Measurements from ENCODE around the gene CDH11.

DNA sequence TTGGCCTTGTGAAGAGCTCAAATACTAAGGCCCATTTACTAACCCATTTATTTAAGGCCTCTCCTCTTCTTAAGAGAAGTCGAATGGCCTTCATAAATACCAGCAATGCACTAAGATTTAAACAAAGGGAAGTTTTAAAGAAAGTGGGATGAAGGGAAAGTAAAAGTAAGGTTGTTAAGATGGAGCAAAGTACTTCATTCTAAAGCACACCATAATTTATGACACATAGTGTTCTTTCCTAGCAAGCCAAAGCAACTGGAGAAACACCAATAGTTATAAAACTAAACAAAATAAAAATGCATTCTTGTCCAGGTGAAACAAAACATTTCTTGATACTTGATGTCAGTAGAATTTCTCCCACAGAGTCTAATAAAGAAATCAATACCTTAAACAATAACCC lies 27.9 kb downstream of the CDH11 start:
- no peak for TF ChIP-seq CTCF (IDR thresholded peaks at IDR 0.05)
- TF ChIP-seq POLR2A (IDR thresholded peaks at IDR 0.05): no peak

Data from breast epithelium (tissue), 3 donors.